Upper lobe of right lung (tissue), 1 donor: Measurements from ENCODE around the gene PREP. TPM values are rescaled to one million over a fixed set of nuclear protein-coding genes. Genes with fewer than 3 reads are reported as not detected.
"Not testable (repeated sequence)": the region's sequence is repeated elsewhere in the genome, so short reads cannot be mapped to it uniquely, and the experiment has no call there.

ENCODE experiments used
- ATAC-seq: fragments of 200-7000 bp; cut with Tn5 transposase; one replicate; pipeline ENCODE4 v1.9.1; 2020; ENCODE audit warnings: mild to moderate bottlenecking, moderate library complexity
- DNase-seq: peaks from one replicate; pipeline ENCODE4 v3.0.0-alpha.2; 2020
- H3K27ac ChIP-seq: fragments of 200-600 bp; one replicate; pipeline ENCODE4 v1.8.0; 2022
- H3K27me3 ChIP-seq: fragments of 200-600 bp; one replicate; pipeline ENCODE4 v1.8.0; 2022; ENCODE audit warnings: mild to moderate bottlenecking
- H3K36me3 ChIP-seq: fragments of 200-600 bp; one replicate; pipeline ENCODE4 v1.8.0; 2022
- H3K4me1 ChIP-seq: fragments of 200-600 bp; one replicate; pipeline ENCODE4 v1.8.0; 2022
- H3K4me3 ChIP-seq: fragments of 200-600 bp; one replicate; pipeline ENCODE4 v1.8.0; 2022; ENCODE audit warnings: mild to moderate bottlenecking
- H3K9me3 ChIP-seq: fragments of 200-600 bp; one replicate; pipeline ENCODE4 v1.8.0; 2022
- CTCF ChIP-seq: fragments of 200-600 bp; IDR thresholded peaks from one replicate; pipeline ENCODE4 v1.8.0; 2022; ENCODE audit warnings: antibody characterized with exemption
- intact Hi-C: fragments of 100-400 bp; cut with DNase I; formaldehyde crosslinking; loops from one replicate; pipeline ENCODE4 v1.11.0; 2022
- total RNA-seq: library from RNA; stranded (reverse); fragmentation: NEBNext Ultra II Directional; extraction: Animal tissue kit (Norgen Biotek cat#: 25700); gene quantifications from one replicate; pipeline ENCODE4 v1.2.1, GENCODE V29; 2021
- donor health status: DM: no; HTN: yes; CAD: no; lungs with severe emphysema.

The PREP gene
- total RNA-seq, 1 donor from 2014 or later, result 32.9 TPM

DNA sequence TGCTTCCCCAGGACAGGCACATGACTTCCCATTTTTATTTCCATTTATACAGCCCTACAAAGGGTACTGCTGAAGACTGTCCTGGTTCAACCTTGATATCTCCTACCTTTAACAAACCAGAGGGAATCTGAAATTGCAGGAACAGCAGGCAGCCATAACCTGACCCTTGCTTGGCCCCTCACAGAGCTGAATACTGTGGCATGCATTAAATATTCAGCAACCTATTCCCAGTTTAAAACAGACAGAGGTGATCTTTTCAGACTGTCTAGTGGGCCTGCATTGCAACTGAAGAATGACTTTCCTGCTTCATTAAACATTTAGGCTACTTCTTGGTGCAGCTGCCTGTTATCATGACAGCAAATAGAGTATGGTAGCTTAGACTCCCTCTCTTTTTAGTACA, 146.3 kb downstream of the PREP start:
- no peak for TF ChIP-seq CTCF
- DNase-seq (no peak), ATAC-seq (no peak)
- Histone ChIP-seq H3K27me3 (no peaks in the 10 kb centered on the region), H3K9me3 (no peaks in the 10 kb centered on the region), H3K4me3 (no peak overlapping the region), H3K4me1 (no peaks in the 10 kb centered on the region), H3K36me3 (no peaks in the 10 kb centered on the region), H3K27ac (no peak overlapping the region)
- intact Hi-C loops, result no loop called here

DNA sequence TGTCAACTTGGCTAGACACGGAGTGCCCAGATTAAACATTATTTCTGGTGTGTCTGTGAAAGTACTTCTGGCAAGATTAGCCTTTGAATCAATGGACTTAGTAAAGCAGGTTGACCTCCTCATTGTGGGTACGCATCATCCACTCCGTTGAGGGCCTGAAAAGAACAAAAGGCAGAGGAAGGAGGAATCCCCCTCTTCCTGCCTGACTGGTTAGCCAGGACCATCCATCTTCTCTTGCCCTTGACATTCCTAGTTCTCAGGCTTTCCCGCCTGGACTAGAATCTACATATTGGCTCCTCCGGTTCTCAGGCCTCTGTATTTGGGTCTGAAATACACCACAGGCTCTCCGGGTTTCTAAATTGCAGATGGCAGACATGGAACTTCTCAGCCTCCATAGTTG, 149.1 kb downstream of the PREP start:
- intact Hi-C loops, result no loop called here
- no peak for ATAC-seq
- no peak for TF ChIP-seq CTCF
- H3K27ac ChIP-seq, result no peak overlapping the region
- H3K9me3 ChIP-seq, result no peaks in the 10 kb centered on the region
- no peaks in the 10 kb centered on the region for H3K4me1 ChIP-seq
- H3K36me3 ChIP-seq, result no peaks in the 10 kb centered on the region
- no peaks in the 10 kb centered on the region for H3K27me3 ChIP-seq
- no peak overlapping the region for H3K4me3 ChIP-seq
- no peak for DNase-seq

DNA sequence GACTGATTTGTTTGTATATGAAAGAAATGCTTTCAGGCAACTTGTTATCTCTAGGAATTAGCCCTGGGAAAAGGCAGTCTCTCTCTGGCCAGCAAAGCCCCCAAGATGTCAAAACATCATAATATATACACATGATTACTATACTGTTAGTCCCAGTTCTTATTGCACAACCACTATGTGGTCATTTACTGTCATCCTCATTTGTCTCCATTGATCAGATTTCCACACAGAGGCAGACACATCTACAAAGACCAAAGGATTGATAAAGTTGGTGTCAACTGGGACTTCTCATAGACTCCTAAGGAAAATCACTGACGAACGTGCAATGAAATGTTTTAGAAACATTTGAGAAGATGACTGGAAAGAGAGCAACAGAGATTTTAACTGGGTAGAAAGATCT, 151.2 kb downstream of the PREP start:
- no peak overlapping the region for H3K27ac ChIP-seq
- intact Hi-C loops, result no loop called here
- no peaks in the 10 kb centered on the region for H3K27me3 ChIP-seq
- no peaks in the 10 kb centered on the region for H3K4me1 ChIP-seq
- H3K9me3 ChIP-seq, result no peaks in the 10 kb centered on the region
- TF ChIP-seq CTCF, result no peak
- ATAC-seq (no peak), DNase-seq (no peak)
- H3K36me3 ChIP-seq, result no peaks in the 10 kb centered on the region
- no peak overlapping the region for H3K4me3 ChIP-seq

- ATAC-seq (no peak), DNase-seq (no peak)
- Histone ChIP-seq H3K4me1 (no peaks in the 10 kb centered on the region), H3K4me3 (no peak overlapping the region), H3K36me3 (no peaks in the 10 kb centered on the region), H3K27ac (no peak overlapping the region), H3K9me3 (no peaks in the 10 kb centered on the region), H3K27me3 (no peaks in the 10 kb centered on the region)
- intact Hi-C loops, result no loop called here
- TF ChIP-seq CTCF, result no peak
Observed at GRCh38 chr6:105250533-105250932, 152.3 kb downstream of the PREP start.

DNA sequence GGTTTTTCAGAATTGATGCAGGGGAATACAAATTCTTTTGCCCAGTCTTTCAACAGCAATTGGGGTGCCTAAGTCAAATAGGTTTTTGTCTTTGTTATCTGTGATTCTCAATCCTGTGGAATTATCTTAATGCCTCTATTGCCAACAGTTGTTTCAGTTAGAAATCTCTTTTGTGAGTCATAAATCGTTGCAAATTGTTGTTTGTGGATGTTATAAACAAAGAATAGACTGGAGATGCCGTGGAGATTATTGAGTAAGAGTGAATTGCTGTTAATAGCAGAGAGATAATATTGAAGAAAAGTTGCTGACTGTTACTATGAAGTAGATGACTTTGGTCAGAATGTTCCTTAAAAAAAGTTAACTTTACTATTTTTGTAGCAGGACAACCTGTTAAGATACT, 159.4 kb downstream of the PREP start:
- no peak overlapping the region for H3K27ac ChIP-seq
- DNase-seq, result no peak
- H3K4me1 ChIP-seq, result no peaks in the 10 kb centered on the region
- intact Hi-C loops, result no loop called here
- ATAC-seq, result no peak
- no peak for TF ChIP-seq CTCF
- no peaks in the 10 kb centered on the region for H3K36me3 ChIP-seq
- H3K27me3 ChIP-seq, result no peaks in the 10 kb centered on the region
- no peak overlapping the region for H3K4me3 ChIP-seq
- no peaks in the 10 kb centered on the region for H3K9me3 ChIP-seq

- intact Hi-C loops, result no loop called here
- DNase-seq (no peak), ATAC-seq (no peak)
- Histone ChIP-seq H3K9me3 (peaks cover 8% of the 10 kb centered on the region), H3K27ac (no peak overlapping the region), H3K27me3 (no peaks in the 10 kb centered on the region), H3K4me1 (no peaks in the 10 kb centered on the region), H3K4me3 (no peak overlapping the region), H3K36me3 (no peaks in the 10 kb centered on the region)
- no peak for TF ChIP-seq CTCF
Observed at GRCh38 chr6:105235155-105235554, 167.7 kb downstream of the PREP start.

DNA sequence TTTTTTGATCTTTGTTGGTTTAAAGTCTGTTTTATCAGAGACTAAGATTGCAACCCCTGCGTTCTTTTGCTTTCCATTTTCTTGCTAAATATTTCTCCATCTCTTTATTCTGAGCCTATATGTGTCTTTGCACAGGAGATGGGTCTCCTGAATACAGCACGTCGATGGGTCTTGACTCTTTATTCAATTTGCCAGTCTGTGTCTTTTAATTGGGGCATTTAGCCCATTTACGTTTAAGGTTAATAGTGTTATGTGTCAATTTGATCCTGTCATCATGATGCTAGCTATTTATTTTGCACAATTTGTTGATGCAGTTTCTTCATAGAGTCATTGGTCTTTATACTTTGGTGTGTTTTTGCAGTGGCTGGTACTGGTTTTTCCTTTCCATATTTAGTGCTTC, 171.1 kb downstream of the PREP start:
- DNase-seq, intact Hi-C loops, H3K27ac ChIP-seq, ATAC-seq, H3K27me3 ChIP-seq, H3K9me3 ChIP-seq, H3K4me1 ChIP-seq, H3K36me3 ChIP-seq, H3K4me3 ChIP-seq: not testable (repeated sequence)
